ENCODE measurements around the gene SELE. TPM values are rescaled to one million over a fixed set of nuclear protein-coding genes. Genes with fewer than 3 reads are reported as not detected.
"Not testable (repeated sequence)": the region's sequence is repeated elsewhere in the genome, so short reads cannot be mapped to it uniquely, and the experiment has no call there.

SELE gene
- total RNA-seq, 2 experiments from 2014 or later: not detected

GRCh38 chr1:169722779-169723178, 11.1 kb downstream of the SELE start:
- H4K20me1 ChIP-seq (ENCODE audit: insufficient read depth, low read length): no peaks in the 10 kb centered on the region
- no TSS peak for BruUV-seq (replicated peaks)
- H3K79me2 ChIP-seq (ENCODE audit: insufficient read depth, low read depth, low read length): no peaks in the 10 kb centered on the region
- H3K4me2 ChIP-seq (ENCODE audit: low read length): no peak overlapping the region
- intact Hi-C loops (cut with micrococcal nuclease; ENCODE audit: unreplicated experiment): no loop called here
- TF ChIP-seq EZH2phosphoT487 (IDR thresholded peaks at IDR 0.05; ENCODE audit: borderline replicate concordance, low read depth, low read length) (no peak), CTCF (conservative IDR thresholded peaks at IDR 0.05; ENCODE audit: low read length) (no peak)
- no peak for DNase-seq (ENCODE audit: low spot score)
- no peak overlapping the region for H2AFZ ChIP-seq (ENCODE audit: low read length)
- no peaks in the 10 kb centered on the region for H3K9me2 ChIP-seq (ENCODE audit: insufficient read depth, low read length)
- no peak overlapping the region for H3K27ac ChIP-seq (ENCODE audit: low read depth, low read length, poor library complexity, severe bottlenecking)
- ChIA-PET CTCF (ENCODE audit: unreplicated experiment) (no interaction called here), POLR2A (interaction anchor here (0.8 kb wide), 1 partner anchor 100 kb away, joined by 3 read pairs; no protein-coding TSS in a partner anchor)
- no peaks in the 10 kb centered on the region for H3K9me3 ChIP-seq (ENCODE audit: low read length)
- no peaks in the 10 kb centered on the region for H3K4me1 ChIP-seq (ENCODE audit: insufficient read depth, low read length, poor library complexity, severe bottlenecking)
- no peaks in the 10 kb centered on the region for H3K36me3 ChIP-seq (ENCODE audit: insufficient read depth, low read length)
- no peak overlapping the region for H3K4me3 ChIP-seq (ENCODE audit: low read depth, low read length, poor library complexity, severe bottlenecking)

GRCh38 chr1:169715100-169715499, 18.8 kb downstream of the SELE start:
- H4K20me1 ChIP-seq (ENCODE audit: insufficient read depth, low read length); H3K9me3 ChIP-seq (ENCODE audit: low read length); DNase-seq (ENCODE audit: low spot score); H3K79me2 ChIP-seq (ENCODE audit: insufficient read depth, low read depth, low read length); H3K27ac ChIP-seq (ENCODE audit: low read depth, low read length, poor library complexity, severe bottlenecking); H3K4me3 ChIP-seq (ENCODE audit: low read depth, low read length, poor library complexity, severe bottlenecking); CTCF ChIA-PET (ENCODE audit: unreplicated experiment); H3K36me3 ChIP-seq (ENCODE audit: insufficient read depth, low read length); H2AFZ ChIP-seq (ENCODE audit: low read length); H3K4me2 ChIP-seq (ENCODE audit: low read length); intact Hi-C loops (cut with micrococcal nuclease; ENCODE audit: unreplicated experiment); H3K9me2 ChIP-seq (ENCODE audit: insufficient read depth, low read length); BruUV-seq (replicated peaks): not testable (repeated sequence)
- POLR2A ChIA-PET: interaction anchor here (0.6 kb wide), 1 partner anchor 9 kb away, joined by 3 read pairs; no protein-coding TSS in a partner anchor
- H3K4me1 ChIP-seq (ENCODE audit: insufficient read depth, low read length, poor library complexity, severe bottlenecking): peaks cover 11% of the 10 kb centered on the region

- H3K9me2 ChIP-seq (ENCODE audit: insufficient read depth, low read length); BruUV-seq (replicated peaks); H4K20me1 ChIP-seq (ENCODE audit: insufficient read depth, low read length); H3K9me3 ChIP-seq (ENCODE audit: low read length); POLR2A ChIA-PET; H3K4me2 ChIP-seq (ENCODE audit: low read length); H3K4me3 ChIP-seq (ENCODE audit: low read depth, low read length, poor library complexity, severe bottlenecking); H3K36me3 ChIP-seq (ENCODE audit: insufficient read depth, low read length); H3K27ac ChIP-seq (ENCODE audit: low read depth, low read length, poor library complexity, severe bottlenecking); H3K79me2 ChIP-seq (ENCODE audit: insufficient read depth, low read depth, low read length); DNase-seq (ENCODE audit: low spot score); H2AFZ ChIP-seq (ENCODE audit: low read length): not testable (repeated sequence)
- intact Hi-C loops (cut with micrococcal nuclease; ENCODE audit: unreplicated experiment): loop anchor here (2.0 to 5.0 kb wide), 5 partner anchors 94 to 1111 kb away; partner anchors contain the start of genes F5 and SLC19A2
- CTCF ChIA-PET (ENCODE audit: unreplicated experiment): interaction anchor here (1.5 to 2.1 kb wide), 2 partner anchors 36 to 111 kb away, joined by 3 to 9 read pairs; no protein-coding TSS in a partner anchor
- H3K4me1 ChIP-seq (ENCODE audit: insufficient read depth, low read length, poor library complexity, severe bottlenecking): peaks cover 11% of the 10 kb centered on the region
These were observed 20.8 kb downstream of the SELE start for GRCh38 chr1:169713090-169713489.

- H3K4me2 ChIP-seq (ENCODE audit: low read length): peak overlapping the region; percentile 77; the same call in 1 of the 2 replicates
- CTCF ChIA-PET (ENCODE audit: unreplicated experiment): interaction anchor here (1.0 to 2.1 kb wide), 4 partner anchors 35 to 126 kb away, joined by 3 to 9 read pairs (median 3); partner anchors contain the start of gene F5
- H3K36me3 ChIP-seq (ENCODE audit: insufficient read depth, low read length): no peaks in the 10 kb centered on the region
- TF ChIP-seq CTCF (conservative IDR thresholded peaks at IDR 0.05; ENCODE audit: low read length) (no peak; the same call in none of the 2 replicates), EZH2phosphoT487 (IDR thresholded peaks at IDR 0.05; ENCODE audit: borderline replicate concordance, low read depth, low read length) (no peak)
- DNase-seq (ENCODE audit: low spot score): no peak
- BruUV-seq (replicated peaks): no TSS peak
- POLR2A ChIA-PET: interaction anchor here (1.0 to 1.3 kb wide), 3 partner anchors 12 to 110 kb away, joined by 3 to 6 read pairs (median 5); no protein-coding TSS in a partner anchor
- H3K79me2 ChIP-seq (ENCODE audit: insufficient read depth, low read depth, low read length): no peaks in the 10 kb centered on the region
- H3K4me1 ChIP-seq (ENCODE audit: insufficient read depth, low read length, poor library complexity, severe bottlenecking): peaks cover 11% of the 10 kb centered on the region
- H3K27ac ChIP-seq (ENCODE audit: low read depth, low read length, poor library complexity, severe bottlenecking): no peak overlapping the region
- H3K4me3 ChIP-seq (ENCODE audit: low read depth, low read length, poor library complexity, severe bottlenecking): no peak overlapping the region
- no peaks in the 10 kb centered on the region for H4K20me1 ChIP-seq (ENCODE audit: insufficient read depth, low read length)
- H3K9me2 ChIP-seq (ENCODE audit: insufficient read depth, low read length): no peaks in the 10 kb centered on the region
- no peaks in the 10 kb centered on the region for H3K9me3 ChIP-seq (ENCODE audit: low read length)
- H2AFZ ChIP-seq (ENCODE audit: low read length): no peak overlapping the region; the same call in 1 of the 2 replicates
- intact Hi-C loops (cut with micrococcal nuclease; ENCODE audit: unreplicated experiment): loop anchor here (1.0 to 5.0 kb wide), 6 partner anchors 95 to 1110 kb away; partner anchors contain the start of genes F5 and SLC19A2
These were observed 21.6 kb downstream of the SELE start for GRCh38 chr1:169712309-169712631.
